GM12878 (cell line): ENCODE data around the gene RAB12. TPM values are rescaled to one million over a fixed set of nuclear protein-coding genes. Genes with fewer than 3 reads are reported as not detected.

Experiments
- FOXM1 ChIP-seq: IDR thresholded peaks from 2 replicates; pipeline ENCODE4 v1.6.1; 2012; ENCODE audit warnings: low read depth, mild to moderate bottlenecking, inconsistent platforms, low read length, moderate library complexity
- IKZF1 ChIP-seq: fragments of 450-650 bp; conservative IDR thresholded peaks from 2 replicates; pipeline ENCODE4 v1.6.1; 2017; ENCODE audit warnings: antibody characterized with exemption, mild to moderate bottlenecking
- IKZF2 ChIP-seq, 2 experiments: fragments of 450-650 bp; IDR thresholded peaks; 2 replicates each; pipeline ENCODE4 v1.6.1; 2017; ENCODE audit warnings: mild to moderate bottlenecking in 2 of 2, moderate library complexity in 2 of 2
- JUNB ChIP-seq: IDR thresholded peaks from 2 replicates; pipeline ENCODE4 v1.6.1; 2016; ENCODE audit warnings: antibody characterized with exemption, mild to moderate bottlenecking
- PML ChIP-seq: IDR thresholded peaks from 2 replicates; pipeline ENCODE4 v1.6.1; 2012; ENCODE audit warnings: low read length, inconsistent platforms
- POU2F2 ChIP-seq: IDR thresholded peaks from 3 replicates; pipeline ENCODE4 v1.6.1; 2011; ENCODE audit warnings: low read depth, mild to moderate bottlenecking, low read length, borderline replicate concordance
- RB1 ChIP-seq: fragments of 450-650 bp; formaldehyde crosslinking; IDR thresholded peaks from 2 replicates; pipeline ENCODE4 v1.6.1; 2017; ENCODE audit warnings: mild to moderate bottlenecking, borderline replicate concordance
- RUNX3 ChIP-seq: IDR thresholded peaks from 2 replicates; pipeline ENCODE4 v1.6.1; 2012; ENCODE audit warnings: low read length, inconsistent platforms
- WRNIP1 ChIP-seq: IDR thresholded peaks from 2 replicates; pipeline ENCODE4 v1.6.1; 2011; ENCODE audit warnings: low read depth, low read length, improper control_type of control experiment, borderline replicate concordance
- ZNF207 ChIP-seq: fragments of 450-650 bp; IDR thresholded peaks from 2 replicates; pipeline ENCODE4 v1.6.1; 2014; ENCODE audit warnings: antibody characterized with exemption, mild to moderate bottlenecking, borderline replicate concordance
- polyA plus RNA-seq, 11 experiments: library from polyadenylated mRNA; depleted of rRNA in 4 of 11; unstranded in 6 of 11; stranded (reverse) in 5 of 11; fragments of >200 nt; fragmentation: Nextera tagmentation in 4 of 11; fragmentation: Illumina TruSeq in 1 of 11; extraction: Ambion mirVana in 4 of 11; extraction: Trizol in 1 of 11; gene quantifications; 1 replicate in 1 of 11; 2 replicates in 10 of 11; pipeline versions ENCODE4 v1.2.1 to v1.2.3, GENCODE V29; 2011 to 2016; ENCODE audit warnings: inconsistent platforms in 2 of 11, missing spikeins in 2 of 11, low read depth in 1 of 11
- total RNA-seq, 4 experiments: library from RNA; depleted of rRNA in 3 of 4; stranded (reverse); fragments of >200 nt in 3 of 4; fragmentation: Illumina TruSeq in 1 of 4; extraction: Trizol in 1 of 4; gene quantifications; 2 replicates each; pipeline versions ENCODE4 v1.2.1 to v1.2.3, GENCODE V29; 2013 to 2021
- TF ChIP-seq, protein P1 (sequence below): fragments of 450-650 bp; IDR thresholded peaks from 2 replicates; pipeline ENCODE4 v1.6.1; 2017; ENCODE audit warnings: mild to moderate bottlenecking, moderate library complexity
- TF ChIP-seq, protein P2 (sequence below): fragments of 450-650 bp; IDR thresholded peaks from 2 replicates; pipeline ENCODE4 v1.6.1; 2018; ENCODE audit warnings: mild to moderate bottlenecking, low read depth, moderate library complexity; ENCODE audit not compliant: partially characterized antibody
- TF ChIP-seq, protein P3 (sequence below): fragments of 450-650 bp; IDR thresholded peaks from 2 replicates; pipeline ENCODE4 v1.6.1; 2017; ENCODE audit warnings: mild to moderate bottlenecking, moderate library complexity

Gene RAB12
- total and polyA plus RNA-seq, 10 of the 15 experiments (the other 5 are each of a cell fraction or from before 2014, with no cell fraction given) = 0.71 to 29.8 (median 14.0) TPM

DNA sequence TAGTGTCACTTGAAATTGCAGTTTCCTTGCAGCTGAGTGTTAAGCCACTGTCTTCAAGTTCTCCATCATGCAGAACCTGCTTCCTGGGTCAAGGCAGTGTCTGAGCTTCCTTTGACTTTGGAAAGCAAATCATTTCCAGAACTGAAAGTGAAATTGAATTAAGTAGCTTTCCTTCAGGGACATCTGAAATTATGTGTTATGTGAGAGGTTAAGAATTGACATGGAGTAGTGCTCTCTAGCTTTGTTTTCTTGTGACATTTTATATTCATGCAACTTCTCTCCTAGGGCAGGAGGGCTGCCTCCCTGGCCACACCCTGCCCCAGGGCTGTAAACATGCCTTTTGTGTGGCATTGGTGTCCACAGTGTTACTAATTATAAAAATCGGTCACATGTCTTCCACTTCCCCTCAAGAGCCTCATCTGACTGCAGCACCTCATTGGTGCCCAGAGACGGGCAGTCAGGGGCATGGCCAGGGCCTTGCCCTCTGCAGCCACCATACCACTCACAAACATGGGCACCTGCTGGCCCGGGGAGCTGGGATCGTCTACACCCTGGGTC is 14.4 kb downstream of the RAB12 start (continued):
- TF ChIP-seq, protein P1, sequence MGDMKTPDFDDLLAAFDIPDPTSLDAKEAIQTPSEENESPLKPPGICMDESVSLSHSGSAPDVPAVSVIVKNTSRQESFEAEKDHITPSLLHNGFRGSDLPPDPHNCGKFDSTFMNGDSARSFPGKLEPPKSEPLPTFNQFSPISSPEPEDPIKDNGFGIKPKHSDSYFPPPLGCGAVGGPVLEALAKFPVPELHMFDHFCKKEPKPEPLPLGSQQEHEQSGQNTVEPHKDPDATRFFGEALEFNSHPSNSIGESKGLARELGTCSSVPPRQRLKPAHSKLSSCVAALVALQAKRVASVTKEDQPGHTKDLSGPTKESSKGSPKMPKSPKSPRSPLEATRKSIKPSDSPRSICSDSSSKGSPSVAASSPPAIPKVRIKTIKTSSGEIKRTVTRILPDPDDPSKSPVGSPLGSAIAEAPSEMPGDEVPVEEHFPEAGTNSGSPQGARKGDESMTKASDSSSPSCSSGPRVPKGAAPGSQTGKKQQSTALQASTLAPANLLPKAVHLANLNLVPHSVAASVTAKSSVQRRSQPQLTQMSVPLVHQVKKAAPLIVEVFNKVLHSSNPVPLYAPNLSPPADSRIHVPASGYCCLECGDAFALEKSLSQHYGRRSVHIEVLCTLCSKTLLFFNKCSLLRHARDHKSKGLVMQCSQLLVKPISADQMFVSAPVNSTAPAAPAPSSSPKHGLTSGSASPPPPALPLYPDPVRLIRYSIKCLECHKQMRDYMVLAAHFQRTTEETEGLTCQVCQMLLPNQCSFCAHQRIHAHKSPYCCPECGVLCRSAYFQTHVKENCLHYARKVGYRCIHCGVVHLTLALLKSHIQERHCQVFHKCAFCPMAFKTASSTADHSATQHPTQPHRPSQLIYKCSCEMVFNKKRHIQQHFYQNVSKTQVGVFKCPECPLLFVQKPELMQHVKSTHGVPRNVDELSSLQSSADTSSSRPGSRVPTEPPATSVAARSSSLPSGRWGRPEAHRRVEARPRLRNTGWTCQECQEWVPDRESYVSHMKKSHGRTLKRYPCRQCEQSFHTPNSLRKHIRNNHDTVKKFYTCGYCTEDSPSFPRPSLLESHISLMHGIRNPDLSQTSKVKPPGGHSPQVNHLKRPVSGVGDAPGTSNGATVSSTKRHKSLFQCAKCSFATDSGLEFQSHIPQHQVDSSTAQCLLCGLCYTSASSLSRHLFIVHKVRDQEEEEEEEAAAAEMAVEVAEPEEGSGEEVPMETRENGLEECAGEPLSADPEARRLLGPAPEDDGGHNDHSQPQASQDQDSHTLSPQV = no peak
- TF ChIP-seq, protein P2, sequence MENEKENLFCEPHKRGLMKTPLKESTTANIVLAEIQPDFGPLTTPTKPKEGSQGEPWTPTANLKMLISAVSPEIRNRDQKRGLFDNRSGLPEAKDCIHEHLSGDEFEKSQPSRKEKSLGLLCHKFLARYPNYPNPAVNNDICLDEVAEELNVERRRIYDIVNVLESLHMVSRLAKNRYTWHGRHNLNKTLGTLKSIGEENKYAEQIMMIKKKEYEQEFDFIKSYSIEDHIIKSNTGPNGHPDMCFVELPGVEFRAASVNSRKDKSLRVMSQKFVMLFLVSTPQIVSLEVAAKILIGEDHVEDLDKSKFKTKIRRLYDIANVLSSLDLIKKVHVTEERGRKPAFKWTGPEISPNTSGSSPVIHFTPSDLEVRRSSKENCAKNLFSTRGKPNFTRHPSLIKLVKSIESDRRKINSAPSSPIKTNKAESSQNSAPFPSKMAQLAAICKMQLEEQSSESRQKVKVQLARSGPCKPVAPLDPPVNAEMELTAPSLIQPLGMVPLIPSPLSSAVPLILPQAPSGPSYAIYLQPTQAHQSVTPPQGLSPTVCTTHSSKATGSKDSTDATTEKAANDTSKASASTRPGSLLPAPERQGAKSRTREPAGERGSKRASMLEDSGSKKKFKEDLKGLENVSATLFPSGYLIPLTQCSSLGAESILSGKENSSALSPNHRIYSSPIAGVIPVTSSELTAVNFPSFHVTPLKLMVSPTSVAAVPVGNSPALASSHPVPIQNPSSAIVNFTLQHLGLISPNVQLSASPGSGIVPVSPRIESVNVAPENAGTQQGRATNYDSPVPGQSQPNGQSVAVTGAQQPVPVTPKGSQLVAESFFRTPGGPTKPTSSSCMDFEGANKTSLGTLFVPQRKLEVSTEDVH = no peak
- TF ChIP-seq PML (no peak), ZNF207 (no peak), RUNX3 (0 out of 2 replicates have a peak, but pooled peaks have one; percentile 10), JUNB (peak; percentile 52), WRNIP1 (no peak), POU2F2 (no peak), IKZF1 (peak; percentile 46; the same call in 1 of the 2 replicates), FOXM1 (no peak), IKZF2 (IDR thresholded peaks at IDR 0.05) (peak; percentile 36 to 63; a peak in 2 of 4 replicates), RB1 (no peak)
- TF ChIP-seq, protein P3, sequence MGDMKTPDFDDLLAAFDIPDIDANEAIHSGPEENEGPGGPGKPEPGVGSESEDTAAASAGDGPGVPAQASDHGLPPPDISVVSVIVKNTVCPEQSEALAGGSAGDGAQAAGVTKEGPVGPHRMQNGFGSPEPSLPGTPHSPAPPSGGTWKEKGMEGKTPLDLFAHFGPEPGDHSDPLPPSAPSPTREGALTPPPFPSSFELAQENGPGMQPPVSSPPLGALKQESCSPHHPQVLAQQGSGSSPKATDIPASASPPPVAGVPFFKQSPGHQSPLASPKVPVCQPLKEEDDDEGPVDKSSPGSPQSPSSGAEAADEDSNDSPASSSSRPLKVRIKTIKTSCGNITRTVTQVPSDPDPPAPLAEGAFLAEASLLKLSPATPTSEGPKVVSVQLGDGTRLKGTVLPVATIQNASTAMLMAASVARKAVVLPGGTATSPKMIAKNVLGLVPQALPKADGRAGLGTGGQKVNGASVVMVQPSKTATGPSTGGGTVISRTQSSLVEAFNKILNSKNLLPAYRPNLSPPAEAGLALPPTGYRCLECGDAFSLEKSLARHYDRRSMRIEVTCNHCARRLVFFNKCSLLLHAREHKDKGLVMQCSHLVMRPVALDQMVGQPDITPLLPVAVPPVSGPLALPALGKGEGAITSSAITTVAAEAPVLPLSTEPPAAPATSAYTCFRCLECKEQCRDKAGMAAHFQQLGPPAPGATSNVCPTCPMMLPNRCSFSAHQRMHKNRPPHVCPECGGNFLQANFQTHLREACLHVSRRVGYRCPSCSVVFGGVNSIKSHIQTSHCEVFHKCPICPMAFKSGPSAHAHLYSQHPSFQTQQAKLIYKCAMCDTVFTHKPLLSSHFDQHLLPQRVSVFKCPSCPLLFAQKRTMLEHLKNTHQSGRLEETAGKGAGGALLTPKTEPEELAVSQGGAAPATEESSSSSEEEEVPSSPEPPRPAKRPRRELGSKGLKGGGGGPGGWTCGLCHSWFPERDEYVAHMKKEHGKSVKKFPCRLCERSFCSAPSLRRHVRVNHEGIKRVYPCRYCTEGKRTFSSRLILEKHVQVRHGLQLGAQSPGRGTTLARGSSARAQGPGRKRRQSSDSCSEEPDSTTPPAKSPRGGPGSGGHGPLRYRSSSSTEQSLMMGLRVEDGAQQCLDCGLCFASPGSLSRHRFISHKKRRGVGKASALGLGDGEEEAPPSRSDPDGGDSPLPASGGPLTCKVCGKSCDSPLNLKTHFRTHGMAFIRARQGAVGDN = no peak
